Mucosa of descending colon (tissue), 3 donors: ENCODE data around the gene MYO9B. TPM values are rescaled to one million over a fixed set of nuclear protein-coding genes. Genes with fewer than 3 reads are reported as not detected.

Source experiments
- ATAC-seq: fragments of 200-7000 bp; cut with Tn5 transposase; one replicate; pipeline ENCODE4 v1.9.1; 2020; ENCODE audit warnings: mild to moderate bottlenecking, moderate library complexity
- DNase-seq, 3 donors: peaks; one replicate each; pipeline ENCODE4 v3.0.0-alpha.2; 2020
- H3K36me3 ChIP-seq: fragments of 200-600 bp; one replicate; pipeline ENCODE4 v1.8.0; 2021; ENCODE audit warnings: low read depth, mild to moderate bottlenecking
- H3K4me1 ChIP-seq: fragments of 200-600 bp; one replicate; pipeline ENCODE4 v1.8.0; 2021; ENCODE audit warnings: low read depth, mild to moderate bottlenecking
- H3K4me3 ChIP-seq: fragments of 200-600 bp; one replicate; pipeline ENCODE4 v1.8.0; 2021; ENCODE audit warnings: mild to moderate bottlenecking
- H3K9me3 ChIP-seq: fragments of 200-600 bp; one replicate; pipeline ENCODE4 v1.8.0; 2021; ENCODE audit warnings: mild to moderate bottlenecking
- CTCF ChIP-seq: fragments of 200-600 bp; IDR thresholded peaks from one replicate; pipeline ENCODE4 v1.8.0; 2022; ENCODE audit warnings: antibody characterized with exemption, mild to moderate bottlenecking
- intact Hi-C, 2 donors: fragments of 100-400 bp; cut with DNase I in 1 of 2; cut with micrococcal nuclease in 1 of 2; formaldehyde crosslinking; loops; one replicate each; pipeline versions ENCODE4 v1.11.0 to v1.11.1; 2022; cut with DNase I, micrococcal nuclease
- total RNA-seq, 3 donors: library from RNA; stranded (reverse); fragmentation: NEBNext Ultra II Directional in 2 of 3; extraction: Animal tissue kit (Norgen Biotek cat#: 25700) in 2 of 3; gene quantifications; one replicate each; pipeline versions ENCODE4 v1.2.1 to v1.2.4, GENCODE V29; 2021 to 2023
- donor health status: DM: no; HTN: no; CAD: no; lungs with moderate emphysema.
- donor health status: DM: no; HTN: no; CAD: no.
- donor health status: DM: no; HTN: yes; CAD: no.

Gene MYO9B
- total RNA-seq, 3 donors from 2014 or later = 73.7 to 91.8 (median 90.8) TPM

DNA sequence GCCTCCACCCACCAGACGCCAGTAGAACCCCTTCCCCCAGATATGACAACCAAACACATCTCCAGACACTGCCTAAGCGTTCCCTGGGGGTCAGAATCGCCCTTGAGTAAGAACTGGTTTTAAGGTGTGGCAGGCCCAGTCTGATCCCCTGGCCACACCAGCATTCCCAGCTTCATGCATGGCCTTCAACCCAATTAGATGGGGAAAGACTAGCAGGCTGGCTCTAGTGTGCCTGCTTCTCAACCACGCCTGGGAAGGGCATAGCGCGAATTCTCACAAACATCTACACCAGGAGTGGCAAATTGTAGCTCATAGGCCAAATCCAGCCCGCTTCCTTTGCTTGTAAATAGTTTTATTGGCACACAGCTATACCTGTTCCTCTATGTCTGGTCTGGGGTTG is 13.9 kb upstream of the MYO9B start:
- TF ChIP-seq CTCF = no peak
- H3K36me3 ChIP-seq = peaks cover 4% of the 10 kb centered on the region
- peak; percentile 89 for ATAC-seq
- DNase-seq = peak in 2 of 3 donors; percentile 70 to 77
- H3K9me3 ChIP-seq = no peaks in the 10 kb centered on the region
- H3K4me1 ChIP-seq = peaks cover 19% of the 10 kb centered on the region
- H3K4me3 ChIP-seq = no peak overlapping the region
- intact Hi-C loops = no loop called here

DNA sequence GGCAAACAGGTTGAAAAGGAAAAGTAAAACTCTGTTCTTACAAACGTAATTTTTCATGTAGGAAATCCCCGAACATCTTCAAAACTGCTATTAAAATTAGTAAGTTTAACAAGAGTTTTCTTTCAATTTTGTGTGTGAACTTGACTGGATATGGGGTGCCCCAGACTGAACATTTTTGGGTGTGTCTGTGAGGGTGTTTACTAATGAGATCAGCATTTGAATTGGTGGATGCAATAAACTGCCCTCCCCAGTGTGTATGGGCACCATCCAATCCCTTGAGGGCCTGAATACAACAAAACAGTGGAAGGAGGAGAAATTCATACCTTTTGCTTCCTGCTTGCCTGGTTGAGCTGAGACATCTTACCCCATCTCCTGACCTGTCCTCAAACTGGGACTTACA is 12.1 kb upstream of the MYO9B start:
- intact Hi-C loops = no loop called here
- Histone ChIP-seq H3K4me3 (no peak overlapping the region), H3K9me3 (no peaks in the 10 kb centered on the region), H3K4me1 (peaks cover 19% of the 10 kb centered on the region), H3K36me3 (no peaks in the 10 kb centered on the region)
- TF ChIP-seq CTCF = no peak
- no peak for ATAC-seq
- no peak for DNase-seq

DNA sequence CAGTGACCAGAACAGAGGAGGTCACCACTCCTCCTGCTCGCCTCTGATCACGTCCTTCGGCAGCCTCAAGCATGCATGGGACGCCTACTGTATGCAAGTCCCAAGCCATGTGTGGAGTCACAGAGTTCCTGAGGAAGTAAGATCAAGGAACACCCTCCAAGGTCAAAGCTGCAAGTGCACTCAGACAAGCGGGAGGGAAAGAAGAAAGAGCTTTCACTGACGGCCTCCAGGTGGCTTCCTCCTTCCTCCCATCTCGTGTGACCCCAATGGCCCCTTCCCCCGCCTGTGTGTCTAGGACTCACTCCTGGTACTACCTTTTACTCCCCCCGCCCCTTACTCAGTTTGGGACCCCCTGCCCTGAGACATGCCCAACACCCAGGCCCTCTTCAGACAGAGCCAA is 6.4 kb upstream of the MYO9B start:
- Histone ChIP-seq H3K4me3 (no peak overlapping the region), H3K4me1 (peaks cover 8% of the 10 kb centered on the region), H3K36me3 (no peaks in the 10 kb centered on the region), H3K9me3 (no peaks in the 10 kb centered on the region)
- intact Hi-C loops = loop anchor here (5.0 kb wide), 1 partner anchor 213 kb away; the partner anchor contains the start of gene ANKLE1 (in 2 of the 2)
- DNase-seq (no peak), ATAC-seq (no peak)
- TF ChIP-seq CTCF = no peak

DNA sequence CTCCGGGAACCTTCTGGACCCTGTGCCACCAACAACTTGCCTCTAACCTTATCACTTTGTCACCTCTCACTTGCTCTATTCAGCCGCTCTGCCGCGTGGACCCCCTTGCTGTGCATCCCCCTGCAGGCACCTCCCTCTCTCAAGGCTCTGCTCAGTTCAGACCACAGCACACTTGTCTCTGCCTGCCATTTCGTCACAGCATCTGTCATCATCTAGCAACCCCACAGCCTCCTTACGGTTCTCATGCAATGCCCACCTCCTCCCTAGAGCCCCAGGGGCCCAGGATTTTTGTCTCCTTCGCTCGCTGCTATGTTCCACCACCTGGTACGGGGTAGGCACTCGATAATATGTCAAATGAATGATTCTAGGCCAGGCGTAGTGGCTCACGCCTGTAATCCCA is 5.2 kb upstream of the MYO9B start:
- no peak for TF ChIP-seq CTCF
- Histone ChIP-seq H3K4me3 (no peak overlapping the region), H3K9me3 (no peaks in the 10 kb centered on the region), H3K36me3 (no peaks in the 10 kb centered on the region), H3K4me1 (peaks cover 8% of the 10 kb centered on the region)
- DNase-seq = no peak
- intact Hi-C loops = no loop called here
- ATAC-seq = no peak

DNA sequence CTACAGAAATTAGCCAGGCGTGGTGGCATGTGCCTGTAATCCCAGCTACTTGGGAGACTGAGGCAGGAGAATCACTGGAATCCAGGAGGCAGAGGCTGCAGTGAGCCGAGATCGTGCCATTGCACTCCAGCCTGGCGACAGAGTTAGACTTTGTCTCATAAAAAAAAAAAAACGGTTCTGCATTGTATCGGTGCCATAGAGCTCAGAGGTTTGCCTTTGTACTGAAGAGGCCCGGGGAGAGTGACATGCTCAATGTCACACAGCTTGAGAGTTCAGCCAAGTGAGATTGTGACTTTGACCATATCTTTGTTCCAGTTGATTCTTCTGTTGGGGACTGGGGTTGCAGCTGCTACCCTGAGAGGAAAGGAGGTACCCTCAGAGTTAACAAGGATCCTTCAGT is 4.7 kb upstream of the MYO9B start:
- ATAC-seq = no peak

More for the DNA sequence above, 4.7 kb upstream of the MYO9B start:
- Histone ChIP-seq H3K4me1 (peaks cover 8% of the 10 kb centered on the region), H3K4me3 (no peak overlapping the region), H3K9me3 (no peaks in the 10 kb centered on the region), H3K36me3 (no peaks in the 10 kb centered on the region)
- no peak for TF ChIP-seq CTCF
- no peak for DNase-seq
- intact Hi-C loops = no loop called here
